Activated B cell treated with CpG ODN at 0.5 μM for 24 hours (primary cell): Measurements from ENCODE around the gene DLL1. TPM values are rescaled to one million over a fixed set of nuclear protein-coding genes. Genes with fewer than 3 reads are reported as not detected.

Experiments
- ATAC-seq: fragments of 200-7000 bp; cut with Tn5 transposase; one replicate; pipeline ENCODE4 v1.10.0; 2021; ENCODE audit warnings: low read depth, mild to moderate bottlenecking, moderate library complexity
- CTCF ChIA-PET: fragments of 350-600 bp; sonication (Branson Sonifier 250); formaldehyde crosslinking; loops from one replicate; lab custom pipeline; 2021; ENCODE audit warnings: antibody characterized with exemption; lab: Charles Lee
- POLR2A ChIA-PET: fragments of 350-600 bp; sonication (Branson Sonifier 250); formaldehyde crosslinking; loops from one replicate; lab custom pipeline; 2021; ENCODE audit warnings: antibody characterized with exemption; lab: Charles Lee
- DNase-seq: peaks from one replicate; pipeline ENCODE4 v3.0.0; 2022
- H3K27ac Mint-ChIP-seq: one replicate; pipeline ENCODE4 v1.8.0; 2020; ENCODE audit warnings: mixed read lengths
- H3K27me3 Mint-ChIP-seq: one replicate; pipeline ENCODE4 v1.8.0; 2021; ENCODE audit warnings: mixed read lengths
- H3K36me3 Mint-ChIP-seq: one replicate; pipeline ENCODE4 v1.8.0; 2021; ENCODE audit warnings: low read depth, mixed read lengths
- H3K4me1 Mint-ChIP-seq: one replicate; pipeline ENCODE4 v1.8.0; 2021; ENCODE audit warnings: mixed read lengths
- H3K4me3 Mint-ChIP-seq: one replicate; pipeline ENCODE4 v1.8.0; 2020; ENCODE audit warnings: mild to moderate bottlenecking, mixed read lengths
- H3K9me3 Mint-ChIP-seq: one replicate; pipeline ENCODE4 v1.8.0; 2020; ENCODE audit warnings: mixed read lengths
- CTCF ChIP-seq: fragments of 200-600 bp; IDR thresholded peaks from one replicate; pipeline ENCODE4 v1.8.0; 2022; ENCODE audit warnings: antibody characterized with exemption, mild to moderate bottlenecking
- intact Hi-C: fragments of 100-400 bp; cut with micrococcal nuclease; formaldehyde crosslinking; loops from one replicate; pipeline ENCODE4 v1.15.1; 2024
- total RNA-seq: library from RNA; stranded (reverse); gene quantifications from 2 replicates; pipeline ENCODE4 v1.2.3, GENCODE V29; 2022

DLL1 gene
- total RNA-seq, 1 donor from 2014 or later, result 0.53 TPM

GRCh38 chr6:170238741-170239565 lies 51.9 kb downstream of the DLL1 start:
- intact Hi-C loops, result no loop called here
- H3K27ac Mint-ChIP-seq, result no peak overlapping the region
- no peaks in the 10 kb centered on the region for H3K9me3 Mint-ChIP-seq
- ChIA-PET POLR2A (no interaction called here), CTCF (no interaction called here)
- H3K36me3 Mint-ChIP-seq, result no peaks in the 10 kb centered on the region
- H3K4me3 Mint-ChIP-seq, result no peak overlapping the region
- no peaks in the 10 kb centered on the region for H3K4me1 Mint-ChIP-seq
- no peak for DNase-seq
- no peak for ATAC-seq
- TF ChIP-seq CTCF, result no peak
- peaks cover 2% of the 10 kb centered on the region for H3K27me3 Mint-ChIP-seq

- TF ChIP-seq CTCF, result no peak
- POLR2A ChIA-PET, result no interaction called here
- Mint-ChIP-seq H3K4me1 (no peaks in the 10 kb centered on the region), H3K27me3 (peaks cover 2% of the 10 kb centered on the region), H3K9me3 (no peaks in the 10 kb centered on the region), H3K36me3 (no peaks in the 10 kb centered on the region), H3K4me3 (no peak overlapping the region), H3K27ac (no peak overlapping the region)
- ATAC-seq (no peak), DNase-seq (no peak)
- intact Hi-C loops, result no loop called here
- CTCF ChIA-PET, result no interaction called here
Observed at GRCh38 chr6:170237999-170238740, 52.7 kb downstream of the DLL1 start.

- Mint-ChIP-seq H3K27me3 (peaks cover 2% of the 10 kb centered on the region), H3K36me3 (no peaks in the 10 kb centered on the region), H3K4me3 (no peak overlapping the region), H3K27ac (no peak overlapping the region), H3K9me3 (no peaks in the 10 kb centered on the region), H3K4me1 (no peaks in the 10 kb centered on the region)
- no peak for TF ChIP-seq CTCF
- DNase-seq, result no peak
- ChIA-PET POLR2A (no interaction called here), CTCF (no interaction called here)
- no peak for ATAC-seq
- intact Hi-C loops, result no loop called here
Observed at GRCh38 chr6:170236131-170236836, 54.6 kb downstream of the DLL1 start.

- no peaks in the 10 kb centered on the region for H3K36me3 Mint-ChIP-seq
- no peak overlapping the region for H3K27ac Mint-ChIP-seq
- intact Hi-C loops, result no loop called here
Observed at GRCh38 chr6:170235391-170236125, 55.3 kb downstream of the DLL1 start.

More at GRCh38 chr6:170235391-170236125, 55.3 kb downstream of the DLL1 start:
- H3K4me3 Mint-ChIP-seq, result no peak overlapping the region
- CTCF ChIA-PET, result no interaction called here
- ATAC-seq, result no peak
- TF ChIP-seq CTCF, result no peak
- POLR2A ChIA-PET, result no interaction called here
- peaks cover 2% of the 10 kb centered on the region for H3K27me3 Mint-ChIP-seq
- H3K4me1 Mint-ChIP-seq, result no peaks in the 10 kb centered on the region
- H3K9me3 Mint-ChIP-seq, result no peaks in the 10 kb centered on the region
- DNase-seq, result no peak
